MM.1S (cell line): Measurements from ENCODE around the gene SNAPC4.

Experiments used
- EZH2 ChIP-seq: fragments of 300-600 bp; sonication (generic); optimal IDR thresholded peaks from 2 replicates; pipeline ENCODE3; 2017; ENCODE audit warnings: low read depth, mild to moderate bottlenecking, antibody characterized with exemption, low read length, mixed read lengths
- EZH2phosphoT487 ChIP-seq: fragments of 300-600 bp; sonication (generic); IDR thresholded peaks from 2 replicates; pipeline ENCODE4 v1.6.1; 2018; ENCODE audit warnings: antibody characterized with exemption, low read length
- TF ChIP-seq, protein P1 (sequence below): fragments of 300-600 bp; sonication (generic); IDR thresholded peaks from 2 replicates; pipeline ENCODE4 v1.5.1; 2016; ENCODE audit warnings: antibody characterized with exemption, low read length, mixed read lengths

DNA sequence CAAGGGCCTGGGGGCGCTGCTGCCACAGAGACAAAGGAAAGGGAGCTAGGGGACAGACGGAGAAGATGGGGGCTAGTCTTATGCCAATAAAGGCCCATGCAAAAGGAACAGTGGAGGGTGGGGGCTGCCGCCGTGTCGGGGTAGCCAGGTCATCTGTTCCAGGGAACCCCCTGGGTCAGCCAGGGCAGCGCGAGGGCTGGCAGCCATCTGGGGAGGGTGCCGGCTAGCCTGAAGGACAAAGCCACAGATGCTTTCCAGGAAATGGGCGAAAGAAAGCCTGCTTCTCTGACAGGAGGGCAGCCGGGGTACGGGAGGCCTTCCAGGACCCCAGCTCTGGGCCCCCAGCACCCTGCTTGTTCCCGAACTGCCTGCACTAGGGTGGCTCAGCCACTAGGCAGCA is 24.9 kb downstream of the SNAPC4 start:
- TF ChIP-seq, protein P1, sequence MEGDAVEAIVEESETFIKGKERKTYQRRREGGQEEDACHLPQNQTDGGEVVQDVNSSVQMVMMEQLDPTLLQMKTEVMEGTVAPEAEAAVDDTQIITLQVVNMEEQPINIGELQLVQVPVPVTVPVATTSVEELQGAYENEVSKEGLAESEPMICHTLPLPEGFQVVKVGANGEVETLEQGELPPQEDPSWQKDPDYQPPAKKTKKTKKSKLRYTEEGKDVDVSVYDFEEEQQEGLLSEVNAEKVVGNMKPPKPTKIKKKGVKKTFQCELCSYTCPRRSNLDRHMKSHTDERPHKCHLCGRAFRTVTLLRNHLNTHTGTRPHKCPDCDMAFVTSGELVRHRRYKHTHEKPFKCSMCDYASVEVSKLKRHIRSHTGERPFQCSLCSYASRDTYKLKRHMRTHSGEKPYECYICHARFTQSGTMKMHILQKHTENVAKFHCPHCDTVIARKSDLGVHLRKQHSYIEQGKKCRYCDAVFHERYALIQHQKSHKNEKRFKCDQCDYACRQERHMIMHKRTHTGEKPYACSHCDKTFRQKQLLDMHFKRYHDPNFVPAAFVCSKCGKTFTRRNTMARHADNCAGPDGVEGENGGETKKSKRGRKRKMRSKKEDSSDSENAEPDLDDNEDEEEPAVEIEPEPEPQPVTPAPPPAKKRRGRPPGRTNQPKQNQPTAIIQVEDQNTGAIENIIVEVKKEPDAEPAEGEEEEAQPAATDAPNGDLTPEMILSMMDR = no peak
- TF ChIP-seq EZH2 = no peak
- TF ChIP-seq EZH2phosphoT487 = no peak
